Liver (tissue), 10 donors: ENCODE data around the gene LIPC. TPM values are rescaled to one million over a fixed set of nuclear protein-coding genes. Genes with fewer than 3 reads are reported as not detected.

ENCODE experiments used
- DNase-seq: peaks from one replicate; pipeline ENCODE4 v3.0.0-alpha.2; 2017; ENCODE audit warnings: low spot score
- H3K27ac ChIP-seq, 2 donors: one replicate each; pipeline ENCODE4 v1.7.0; 2013; ENCODE audit warnings: inconsistent platforms in 2 of 2, low read length in 2 of 2, control low read depth in 1 of 2, low read depth in 1 of 2, mild to moderate bottlenecking in 1 of 2
- H3K27me3 ChIP-seq, 4 donors: one replicate each; pipeline versions ENCODE4 v1.6.1 to v1.7.0; 2013; ENCODE audit warnings: low read length in 3 of 4, inconsistent platforms in 1 of 4, mild to moderate bottlenecking in 1 of 4, moderate library complexity in 1 of 4; ENCODE audit not compliant: control insufficient read depth in 4 of 4, insufficient read depth in 4 of 4
- H3K36me3 ChIP-seq, 4 donors: one replicate each; pipeline versions ENCODE4 v1.6.1 to v1.7.0; 2013; ENCODE audit warnings: low read length in 3 of 4, mild to moderate bottlenecking in 3 of 4, low read depth in 1 of 4, moderate library complexity in 1 of 4; ENCODE audit not compliant: control insufficient read depth in 4 of 4, insufficient read depth in 3 of 4
- H3K4me1 ChIP-seq, 4 donors: one replicate each; pipeline versions ENCODE4 v1.6.1 to v1.7.0; 2013; ENCODE audit warnings: low read length in 3 of 4, mild to moderate bottlenecking in 3 of 4, moderate library complexity in 1 of 4; ENCODE audit not compliant: control insufficient read depth in 4 of 4, insufficient read depth in 4 of 4
- H3K4me3 ChIP-seq, 3 donors: one replicate each; pipeline versions ENCODE4 v1.6.1 to v1.7.0; 2013; ENCODE audit warnings: low read length in 3 of 3, control low read depth in 1 of 3, low read depth in 1 of 3, mild to moderate bottlenecking in 1 of 3
- H3K9ac ChIP-seq, 2 donors: one replicate each; pipeline ENCODE4 v1.7.0; 2013; ENCODE audit warnings: low read length in 2 of 2, mild to moderate bottlenecking in 2 of 2, moderate library complexity in 2 of 2, control low read depth in 1 of 2, low read depth in 1 of 2
- H3K9me3 ChIP-seq, 4 donors: one replicate each; pipeline versions ENCODE4 v1.6.1 to v1.7.0; 2013; ENCODE audit warnings: low read length in 3 of 4; ENCODE audit not compliant: control insufficient read depth in 4 of 4
- ATF3 ChIP-seq: IDR thresholded peaks from 2 replicates; pipeline ENCODE4 v1.6.1; 2016; ENCODE audit warnings: antibody characterized with exemption
- FOXA2 ChIP-seq: IDR thresholded peaks from 2 replicates; pipeline ENCODE4 v1.6.1; 2016; ENCODE audit warnings: antibody characterized with exemption
- GABPA ChIP-seq, 2 donors: IDR thresholded peaks in 1 of 2; conservative IDR thresholded peaks in 1 of 2; 2 replicates each; pipeline ENCODE4 v1.6.1; 2016; ENCODE audit warnings: antibody characterized with exemption in 2 of 2, mild to moderate bottlenecking in 1 of 2, moderate library complexity in 1 of 2
- HNF4A ChIP-seq, 2 donors: conservative IDR thresholded peaks; 2 replicates each; pipeline ENCODE4 v1.6.1; 2016; ENCODE audit warnings: antibody characterized with exemption in 2 of 2, mild to moderate bottlenecking in 2 of 2
- NR2F2 ChIP-seq: IDR thresholded peaks from 2 replicates; pipeline ENCODE4 v1.6.1; 2016; ENCODE audit warnings: antibody characterized with exemption
- RAD21 ChIP-seq, 2 donors: IDR thresholded peaks; 2 replicates each; pipeline ENCODE4 v1.6.1; 2016; ENCODE audit warnings: antibody characterized with exemption in 2 of 2, mild to moderate bottlenecking in 2 of 2
- REST ChIP-seq: IDR thresholded peaks from 2 replicates; pipeline ENCODE4 v1.6.1; 2016; ENCODE audit warnings: antibody characterized with exemption, mild to moderate bottlenecking
- RXRA ChIP-seq, 2 donors: IDR thresholded peaks; 2 replicates each; pipeline ENCODE4 v1.6.1; 2017 to 2018; ENCODE audit warnings: antibody characterized with exemption in 2 of 2, mild to moderate bottlenecking in 1 of 2
- SP1 ChIP-seq: IDR thresholded peaks from 2 replicates; pipeline ENCODE4 v1.6.1; 2018; ENCODE audit warnings: antibody characterized with exemption, mild to moderate bottlenecking
- YY1 ChIP-seq: IDR thresholded peaks from 2 replicates; pipeline ENCODE4 v1.6.1; 2016; ENCODE audit warnings: antibody characterized with exemption, mild to moderate bottlenecking
- ZBTB33 ChIP-seq: IDR thresholded peaks from 2 replicates; pipeline ENCODE4 v1.6.1; 2016; ENCODE audit warnings: antibody characterized with exemption
- WGBS: extraction: QIAGEN DNeasy Blood & Tissue Kit; methylation state at CpG from one replicate; pipeline ENCODE4 v1.1.7; 2013; 5-methylcytosine and 5-hydroxymethylcytosine counted together
- polyA plus RNA-seq, 2 donors: library from polyadenylated mRNA; stranded (reverse) in 1 of 2; unstranded in 1 of 2; fragments of 200-250 nt in 1 of 2; fragments of >200 nt in 1 of 2; fragmentation: Nextera tagmentation in 1 of 2; extraction: Ambion mirVana in 1 of 2; gene quantifications; one replicate each; pipeline versions ENCODE4 v1.2.1 to v1.2.3, GENCODE V29; 2013 to 2015
- small RNA-seq: library from RNA; depleted of rRNA; stranded (forward); fragments of <200 nt; gene quantifications from one replicate; pipeline ENCODE3, GENCODE V24; 2014
- total RNA-seq, 2 donors: library from RNA; depleted of rRNA; stranded (reverse); fragments of >200 nt; gene quantifications; one replicate each; pipeline ENCODE4 v1.2.3, GENCODE V29; 2014
- TF ChIP-seq, protein P1 (sequence below): IDR thresholded peaks from 2 replicates; pipeline ENCODE4 v1.6.1; 2016; ENCODE audit warnings: antibody characterized with exemption
- donor health status: healthy.
- donor health status: healthy.
- donor health status: healthy.
- donor health status: healthy.
- donor health status: healthy.

The LIPC gene
- total and polyA plus RNA-seq, 4 donors = 60.1 to 268 (median 131) TPM

GRCh38 chr15:58616171-58616570 is 184.4 kb downstream of the LIPC start:
- no peak overlapping the region for H3K4me3 ChIP-seq
- H3K27me3 ChIP-seq = no peaks in the 10 kb centered on the region
- H3K4me1 ChIP-seq = peaks cover 2 to 5% (median 3%) of the 10 kb centered on the region in 4 donors
- WGBS = 93% methylated on average over 1 of the region's 1 CpG
- H3K36me3 ChIP-seq = peaks cover 0 to 13% (median 2%) of the 10 kb centered on the region in 4 donors
- no peak overlapping the region for H3K9ac ChIP-seq
- no peak for DNase-seq
- TF ChIP-seq, protein P1, sequence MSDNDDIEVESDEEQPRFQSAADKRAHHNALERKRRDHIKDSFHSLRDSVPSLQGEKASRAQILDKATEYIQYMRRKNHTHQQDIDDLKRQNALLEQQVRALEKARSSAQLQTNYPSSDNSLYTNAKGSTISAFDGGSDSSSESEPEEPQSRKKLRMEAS = no peak
- no peak for TF ChIP-seq GABPA (IDR thresholded peaks at IDR 0.05 in 1 of 2, conservative IDR thresholded peaks at IDR 0.05 in 1 of 2)
- no peak for TF ChIP-seq FOXA2
- TF ChIP-seq SP1 = no peak
- TF ChIP-seq RXRA (IDR thresholded peaks at IDR 0.05) = no peak
- TF ChIP-seq HNF4A (conservative IDR thresholded peaks at IDR 0.05) = no peak
- TF ChIP-seq NR2F2 = no peak
- no peak for TF ChIP-seq ATF3
- TF ChIP-seq REST = no peak
- TF ChIP-seq ZBTB33 = no peak
- TF ChIP-seq YY1 = no peak
- TF ChIP-seq RAD21 (IDR thresholded peaks at IDR 0.05) = no peak
- H3K27ac ChIP-seq = no peak overlapping the region
- peaks cover 0 to 10% (median 2%) of the 10 kb centered on the region in 4 donors for H3K9me3 ChIP-seq

Small RNAs within 50 kb of the gene (small RNA-seq; reads per million reads assigned to genes)
- gene AC084781.2 = not detected
